GM18508 (cell line): ENCODE measurements around the gene ITIH4.

Source experiments
- ATAC-seq: cut with Tn5 transposase; IDR thresholded peaks from one replicate; pipeline ENCODE4 v1.9.1; 2021; ENCODE audit warnings: moderate number of reproducible peaks; ENCODE audit not compliant: insufficient read depth, unreplicated experiment

ITIH4 gene

GRCh38 chr3:52834871-52835501, 4.5 kb upstream of the ITIH4 start, which contains the start of gene MUSTN1:
TSS of gene MUSTN1 (minus strand) at chr3:52835019. CDS start at chr3:52834948, 71 bp downstream.
- no peak for ATAC-seq

- ATAC-seq = no peak
Observed at GRCh38 chr3:52833202-52833601, 2.7 kb upstream of the ITIH4 start.

GRCh38 chr3:52831500-52832301, 1.2 kb upstream of the ITIH4 start:
- ATAC-seq = no peak

GRCh38 chr3:52829906-52830463, 487 bp downstream of the ITIH4 start:
- no peak for ATAC-seq

GRCh38 chr3:52829482-52829881, 990 bp downstream of the ITIH4 start:
- no peak for ATAC-seq

- ATAC-seq = no peak
Observed at GRCh38 chr3:52827866-52828376, 2.6 kb downstream of the ITIH4 start.

- no peak for ATAC-seq
Observed at GRCh38 chr3:52827441-52827840, 3.0 kb downstream of the ITIH4 start.

- ATAC-seq = no peak
Observed at GRCh38 chr3:52824037-52824436, 6.4 kb downstream of the ITIH4 start.

- ATAC-seq = no peak
Observed at GRCh38 chr3:52822363-52822762, 8.1 kb downstream of the ITIH4 start.

GRCh38 chr3:52820736-52821135, 9.7 kb downstream of the ITIH4 start:
- ATAC-seq = no peak

- ATAC-seq = no peak
Observed at GRCh38 chr3:52819936-52820335, 10.5 kb downstream of the ITIH4 start.

- ATAC-seq = no peak
Observed at GRCh38 chr3:52817860-52818259, 12.6 kb downstream of the ITIH4 start.

- no peak for ATAC-seq
Observed at GRCh38 chr3:52817221-52817620, 13.3 kb downstream of the ITIH4 start.

- no peak for ATAC-seq
Observed at GRCh38 chr3:52816654-52817053, 13.8 kb downstream of the ITIH4 start.

GRCh38 chr3:52816199-52816598, 14.3 kb downstream of the ITIH4 start:
- no peak for ATAC-seq

- no peak for ATAC-seq
Observed at GRCh38 chr3:52813810-52814209, 16.7 kb downstream of the ITIH4 start.

- ATAC-seq = no peak
Observed at GRCh38 chr3:52811452-52812011, 18.9 kb downstream of the ITIH4 start.

GRCh38 chr3:52810923-52811322, 19.5 kb downstream of the ITIH4 start:
- ATAC-seq = no peak

GRCh38 chr3:52809662-52810377, 20.7 kb downstream of the ITIH4 start:
- ATAC-seq = no peak

- ATAC-seq = no peak
Observed at GRCh38 chr3:52809149-52809548, 21.3 kb downstream of the ITIH4 start.
